ENCODE measurements around the gene PARK7. TPM values are rescaled to one million over a fixed set of nuclear protein-coding genes. Genes with fewer than 3 reads are reported as not detected.
A peak's percentile ranks its signal among the peaks of the same experiment; 100 is the strongest.

The PARK7 gene
- total RNA-seq, 1 experiment from 2014 or later = 352 TPM

GRCh38 chr1:8004803-8005573 lies 43.5 kb downstream of the PARK7 start:
- Histone ChIP-seq H3K27me3 (replicated peaks; ENCODE audit: insufficient read depth, low read depth, low read length, poor library complexity) (no peaks in the 10 kb centered on the region), H3K4me3 (ENCODE audit: low read depth, low read length, poor library complexity, severe bottlenecking) (no peak overlapping the region), H3K27ac (ENCODE audit: low read depth, low read length, poor library complexity, severe bottlenecking) (peak overlapping the region; percentile 2), H3K36me3 (ENCODE audit: insufficient read depth, low read length, poor library complexity, severe bottlenecking) (no peaks in the 10 kb centered on the region), H3K9me3 (ENCODE audit: low read depth, low read length, poor library complexity, severe bottlenecking) (no peaks in the 10 kb centered on the region), H3K4me1 (ENCODE audit: insufficient read depth, low read length, poor library complexity, severe bottlenecking) (peaks cover 19% of the 10 kb centered on the region)
- ChIA-PET CTCF (no interaction called here), POLR2A (ENCODE audit: low non-redundant PET) (interaction anchor here (0.5 kb wide), 1 partner anchor 506 kb away, joined by 3 read pairs; no protein-coding TSS in a partner anchor)
- BruUV-seq (replicated peaks) = no TSS peak
- DNase-seq (ENCODE audit: low spot score) = peak; percentile 70
- TF ChIP-seq EZH2 (IDR thresholded peaks at IDR 0.05; ENCODE audit: borderline replicate concordance, low read depth, low read length, poor library complexity, severe bottlenecking) = no peak
- TF ChIP-seq, protein P1, sequence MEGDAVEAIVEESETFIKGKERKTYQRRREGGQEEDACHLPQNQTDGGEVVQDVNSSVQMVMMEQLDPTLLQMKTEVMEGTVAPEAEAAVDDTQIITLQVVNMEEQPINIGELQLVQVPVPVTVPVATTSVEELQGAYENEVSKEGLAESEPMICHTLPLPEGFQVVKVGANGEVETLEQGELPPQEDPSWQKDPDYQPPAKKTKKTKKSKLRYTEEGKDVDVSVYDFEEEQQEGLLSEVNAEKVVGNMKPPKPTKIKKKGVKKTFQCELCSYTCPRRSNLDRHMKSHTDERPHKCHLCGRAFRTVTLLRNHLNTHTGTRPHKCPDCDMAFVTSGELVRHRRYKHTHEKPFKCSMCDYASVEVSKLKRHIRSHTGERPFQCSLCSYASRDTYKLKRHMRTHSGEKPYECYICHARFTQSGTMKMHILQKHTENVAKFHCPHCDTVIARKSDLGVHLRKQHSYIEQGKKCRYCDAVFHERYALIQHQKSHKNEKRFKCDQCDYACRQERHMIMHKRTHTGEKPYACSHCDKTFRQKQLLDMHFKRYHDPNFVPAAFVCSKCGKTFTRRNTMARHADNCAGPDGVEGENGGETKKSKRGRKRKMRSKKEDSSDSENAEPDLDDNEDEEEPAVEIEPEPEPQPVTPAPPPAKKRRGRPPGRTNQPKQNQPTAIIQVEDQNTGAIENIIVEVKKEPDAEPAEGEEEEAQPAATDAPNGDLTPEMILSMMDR (conservative IDR thresholded peaks at IDR 0.05; ENCODE audit: low read depth, low read length) = no peak
- intact Hi-C loops (cut with micrococcal nuclease; ENCODE audit: unreplicated experiment) = no loop called here

DNA sequence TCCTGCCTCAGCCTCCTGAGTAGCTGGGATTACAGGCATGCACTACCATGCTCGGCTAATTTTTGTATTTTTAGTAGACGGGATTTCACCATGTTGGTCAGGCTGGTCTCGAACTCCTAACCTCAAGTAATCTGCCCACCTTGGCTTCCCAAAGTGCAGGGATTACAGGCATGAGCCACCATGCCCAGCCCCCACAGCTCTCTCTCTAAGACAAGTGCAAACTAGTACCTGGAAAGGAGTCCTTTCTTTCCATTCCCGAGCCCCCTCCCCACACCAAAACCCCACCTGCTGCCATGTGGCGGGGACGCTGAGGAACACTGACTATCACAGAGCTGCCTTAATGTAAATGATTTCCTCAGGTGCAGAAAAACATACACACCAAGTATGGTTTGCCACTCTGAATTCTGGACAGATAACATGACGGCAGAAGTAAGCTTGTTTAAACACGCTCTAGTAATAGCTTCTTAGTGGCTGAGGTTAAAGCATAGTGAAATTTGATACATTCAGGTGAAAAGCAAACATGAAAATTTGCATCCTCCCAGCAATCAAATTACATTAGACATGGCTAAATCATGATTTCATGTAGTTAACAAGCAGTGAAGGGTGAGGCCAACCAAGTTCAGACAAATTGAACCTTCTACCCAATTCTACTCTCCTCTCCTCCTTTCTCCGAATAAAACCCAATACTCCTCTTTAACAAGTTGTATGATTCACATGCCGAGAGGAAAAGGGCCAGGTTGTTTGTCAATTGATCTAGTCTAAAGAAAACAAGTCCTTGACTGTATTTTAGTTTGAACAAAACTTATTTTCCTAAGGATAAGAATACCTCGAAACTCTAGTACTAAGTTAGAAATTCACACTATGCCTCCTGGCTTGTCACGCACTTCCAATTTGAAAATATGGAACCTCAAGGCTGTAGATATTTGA lies 44.8 kb downstream of the PARK7 start:
- Histone ChIP-seq H3K9me3 (ENCODE audit: low read depth, low read length, poor library complexity, severe bottlenecking) (no peaks in the 10 kb centered on the region), H3K36me3 (ENCODE audit: insufficient read depth, low read length, poor library complexity, severe bottlenecking) (peaks cover 6% of the 10 kb centered on the region), H3K4me1 (ENCODE audit: insufficient read depth, low read length, poor library complexity, severe bottlenecking) (peaks cover 19% of the 10 kb centered on the region), H3K27ac (ENCODE audit: low read depth, low read length, poor library complexity, severe bottlenecking) (no peak overlapping the region), H3K4me3 (ENCODE audit: low read depth, low read length, poor library complexity, severe bottlenecking) (no peak overlapping the region), H3K27me3 (replicated peaks; ENCODE audit: insufficient read depth, low read depth, low read length, poor library complexity) (no peaks in the 10 kb centered on the region)
- BruUV-seq (replicated peaks) = no TSS peak
- ChIA-PET POLR2A (ENCODE audit: low non-redundant PET) (no interaction called here), CTCF (interaction anchor here (0.6 to 0.7 kb wide), 2 partner anchors 115 to 308 kb away, joined by 4 to 11 read pairs; no protein-coding TSS in a partner anchor)
- DNase-seq (ENCODE audit: low spot score) = no peak
- intact Hi-C loops (cut with micrococcal nuclease; ENCODE audit: unreplicated experiment) = no loop called here
- TF ChIP-seq, protein P1 (conservative IDR thresholded peaks at IDR 0.05; ENCODE audit: low read depth, low read length) = no peak
- no peak for TF ChIP-seq EZH2 (IDR thresholded peaks at IDR 0.05; ENCODE audit: borderline replicate concordance, low read depth, low read length, poor library complexity, severe bottlenecking)

- H3K27me3 ChIP-seq (replicated peaks; ENCODE audit: insufficient read depth, low read depth, low read length, poor library complexity) = no peaks in the 10 kb centered on the region
- no peak overlapping the region for H3K27ac ChIP-seq (ENCODE audit: low read depth, low read length, poor library complexity, severe bottlenecking)
- peaks cover 33% of the 10 kb centered on the region for H3K36me3 ChIP-seq (ENCODE audit: insufficient read depth, low read length, poor library complexity, severe bottlenecking)
- H3K4me3 ChIP-seq (ENCODE audit: low read depth, low read length, poor library complexity, severe bottlenecking) = no peak overlapping the region
- TF ChIP-seq EZH2 (IDR thresholded peaks at IDR 0.05; ENCODE audit: borderline replicate concordance, low read depth, low read length, poor library complexity, severe bottlenecking) = no peak
- TF ChIP-seq, protein P1 (conservative IDR thresholded peaks at IDR 0.05; ENCODE audit: low read depth, low read length) = no peak
- peaks cover 19% of the 10 kb centered on the region for H3K4me1 ChIP-seq (ENCODE audit: insufficient read depth, low read length, poor library complexity, severe bottlenecking)
- CTCF ChIA-PET = no interaction called here
- no TSS peak for BruUV-seq (replicated peaks)
- POLR2A ChIA-PET (ENCODE audit: low non-redundant PET) = no interaction called here
- no peaks in the 10 kb centered on the region for H3K9me3 ChIP-seq (ENCODE audit: low read depth, low read length, poor library complexity, severe bottlenecking)
- intact Hi-C loops (cut with micrococcal nuclease; ENCODE audit: unreplicated experiment) = loop anchor here (10.0 kb wide), 1 partner anchor 335 kb away; no protein-coding TSS in a partner anchor
- DNase-seq (ENCODE audit: low spot score) = no peak
Measured at GRCh38 chr1:8009043-8010002, 47.8 kb downstream of the PARK7 start.
